ENCODE results near the gene SCN5A.

SCN5A gene

GRCh38 chr3:38643592-38643991 lies 5.9 kb downstream of the SCN5A start:
- TF ChIP-seq, protein P1, sequence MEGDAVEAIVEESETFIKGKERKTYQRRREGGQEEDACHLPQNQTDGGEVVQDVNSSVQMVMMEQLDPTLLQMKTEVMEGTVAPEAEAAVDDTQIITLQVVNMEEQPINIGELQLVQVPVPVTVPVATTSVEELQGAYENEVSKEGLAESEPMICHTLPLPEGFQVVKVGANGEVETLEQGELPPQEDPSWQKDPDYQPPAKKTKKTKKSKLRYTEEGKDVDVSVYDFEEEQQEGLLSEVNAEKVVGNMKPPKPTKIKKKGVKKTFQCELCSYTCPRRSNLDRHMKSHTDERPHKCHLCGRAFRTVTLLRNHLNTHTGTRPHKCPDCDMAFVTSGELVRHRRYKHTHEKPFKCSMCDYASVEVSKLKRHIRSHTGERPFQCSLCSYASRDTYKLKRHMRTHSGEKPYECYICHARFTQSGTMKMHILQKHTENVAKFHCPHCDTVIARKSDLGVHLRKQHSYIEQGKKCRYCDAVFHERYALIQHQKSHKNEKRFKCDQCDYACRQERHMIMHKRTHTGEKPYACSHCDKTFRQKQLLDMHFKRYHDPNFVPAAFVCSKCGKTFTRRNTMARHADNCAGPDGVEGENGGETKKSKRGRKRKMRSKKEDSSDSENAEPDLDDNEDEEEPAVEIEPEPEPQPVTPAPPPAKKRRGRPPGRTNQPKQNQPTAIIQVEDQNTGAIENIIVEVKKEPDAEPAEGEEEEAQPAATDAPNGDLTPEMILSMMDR (IDR thresholded peaks at IDR 0.05; ENCODE audit: insufficient read depth, missing control alignments), result no peak
- DNase-seq (ENCODE audit: insufficient read length, low spot score), result no peak

DNA sequence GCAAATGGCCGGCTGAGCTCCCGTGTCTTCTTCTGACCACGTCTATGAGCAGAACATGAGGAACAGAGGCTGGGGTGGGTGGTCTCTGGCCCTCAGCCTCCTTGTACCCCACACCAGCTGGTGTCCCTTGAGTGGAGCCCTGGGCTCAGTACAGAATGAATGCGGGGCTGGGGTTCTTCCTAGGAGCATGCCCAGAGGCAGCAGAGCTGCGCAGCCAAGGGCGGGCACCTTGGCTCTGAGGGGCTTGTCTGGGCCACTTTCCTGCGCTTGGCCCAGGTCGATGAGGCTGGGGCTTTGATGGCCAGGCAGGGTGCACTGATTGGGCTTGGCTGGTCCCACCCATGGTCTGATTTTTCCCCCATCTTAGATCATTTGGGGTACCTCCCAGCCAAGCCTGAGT lies 6.4 kb downstream of the SCN5A start:
- DNase-seq (ENCODE audit: insufficient read length, low spot score), result no peak
- TF ChIP-seq, protein P1 (IDR thresholded peaks at IDR 0.05; ENCODE audit: insufficient read depth, missing control alignments), result no peak
- FAIRE-seq, result no peak

More at GRCh38 chr3:38643592-38643991, 5.9 kb downstream of the SCN5A start:
- no peak for FAIRE-seq

GRCh38 chr3:38641461-38642110 lies 7.9 kb downstream of the SCN5A start:
- DNase-seq (ENCODE audit: insufficient read length, low spot score), result no peak
- FAIRE-seq, result no peak
- TF ChIP-seq, protein P1 (IDR thresholded peaks at IDR 0.05; ENCODE audit: insufficient read depth, missing control alignments), result no peak

GRCh38 chr3:38640661-38641452 lies 8.6 kb downstream of the SCN5A start:
- FAIRE-seq (no peak), DNase-seq (ENCODE audit: insufficient read length, low spot score) (no peak)
- TF ChIP-seq, protein P1 (IDR thresholded peaks at IDR 0.05; ENCODE audit: insufficient read depth, missing control alignments), result no peak

DNA sequence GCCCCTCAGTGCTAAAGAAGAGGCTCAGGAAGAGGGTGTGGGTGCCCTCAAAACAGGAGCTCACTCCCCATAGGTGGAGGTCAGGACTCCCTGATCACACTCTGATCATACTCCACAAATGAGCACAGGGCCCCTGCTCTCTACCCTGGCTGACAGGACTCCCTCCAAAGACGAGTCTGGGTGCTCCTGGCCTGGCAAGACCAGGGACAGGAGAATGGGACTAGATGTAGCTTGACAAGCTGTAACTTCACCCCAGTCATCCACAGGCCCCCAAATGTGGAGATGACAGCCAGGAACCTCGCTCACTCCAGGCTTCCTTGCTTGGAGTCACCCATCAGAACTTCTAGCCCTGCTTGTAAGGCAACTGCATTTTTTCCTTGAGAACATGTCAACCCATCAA lies 11.1 kb downstream of the SCN5A start:
- no peak for DNase-seq (ENCODE audit: insufficient read length, low spot score)
- FAIRE-seq, result no peak
- TF ChIP-seq, protein P1 (IDR thresholded peaks at IDR 0.05; ENCODE audit: insufficient read depth, missing control alignments), result no peak

GRCh38 chr3:38637906-38638305 lies 11.6 kb downstream of the SCN5A start:
- FAIRE-seq (no peak), DNase-seq (ENCODE audit: insufficient read length, low spot score) (no peak)
- TF ChIP-seq, protein P1 (IDR thresholded peaks at IDR 0.05; ENCODE audit: insufficient read depth, missing control alignments), result no peak

DNA sequence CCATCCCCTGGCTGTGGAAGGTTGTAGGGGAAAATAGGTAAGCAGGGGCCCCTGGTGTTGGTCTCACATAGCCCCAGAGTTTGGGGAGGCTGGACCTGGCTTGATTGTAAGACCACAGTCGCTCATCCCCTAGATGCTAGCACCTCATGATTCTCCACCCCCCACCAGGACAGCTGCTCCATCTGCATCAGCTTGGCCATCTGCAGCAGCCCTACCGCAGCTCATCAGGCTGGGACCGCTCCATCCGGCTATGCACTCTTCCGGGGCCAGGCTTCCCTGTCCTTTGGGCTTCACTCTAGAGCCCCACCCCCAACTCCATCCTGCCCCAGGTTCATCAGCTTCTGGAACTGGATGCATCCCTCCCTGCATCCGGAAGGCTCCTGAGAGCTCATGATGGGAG lies 12.6 kb downstream of the SCN5A start:
- TF ChIP-seq, protein P1 (IDR thresholded peaks at IDR 0.05; ENCODE audit: insufficient read depth, missing control alignments), result no peak
- no peak for DNase-seq (ENCODE audit: insufficient read length, low spot score)
- FAIRE-seq, result no peak

All from D721Med (cell line).